Fibroblast of lung (primary cell): ENCODE results near the gene ANKRD10. TPM values are rescaled to one million over a fixed set of nuclear protein-coding genes. Genes with fewer than 3 reads are reported as not detected.
A peak's percentile ranks its signal among the peaks of the same experiment; 100 is the strongest.

Experiments used
- DNase-seq, 2 donors: peaks; one replicate each; pipeline versions ENCODE4 v3.0.0 to v3.0.0-alpha.2; 2010; ENCODE audit warnings: low read depth in 2 of 2
- H2AFZ ChIP-seq: 2 replicates; pipeline ENCODE4 v1.5.1; 2012; ENCODE audit warnings: low read length, control low read depth, inconsistent platforms
- H3K27ac ChIP-seq: 2 replicates; pipeline ENCODE4 v1.5.1; 2011; ENCODE audit warnings: low read length, control low read depth; ENCODE audit not compliant: insufficient read depth
- H3K27me3 ChIP-seq: 2 replicates; pipeline ENCODE4 v1.5.1; 2011; ENCODE audit warnings: mild to moderate bottlenecking, low read length; ENCODE audit not compliant: control insufficient read depth, insufficient read depth
- H3K36me3 ChIP-seq: 2 replicates; pipeline ENCODE4 v1.5.1; 2011; ENCODE audit warnings: low read length; ENCODE audit not compliant: control insufficient read depth, insufficient read depth
- H3K4me1 ChIP-seq: 2 replicates; pipeline ENCODE4 v1.5.1; 2011; ENCODE audit warnings: low read length; ENCODE audit not compliant: control insufficient read depth, insufficient read depth; ENCODE audit errors: extremely low read depth
- H3K4me2 ChIP-seq: 2 replicates; pipeline ENCODE4 v1.5.1; 2011; ENCODE audit warnings: low read length, control low read depth; ENCODE audit not compliant: insufficient read depth; ENCODE audit errors: extremely low read depth
- H3K4me3 ChIP-seq, 4 experiments: fragments of 200-600 bp in 1 of 4; sonication (generic) in 1 of 4; replicated peaks in 1 of 4; 2 replicates each; pipeline ENCODE4 v1.5.1; 2011 to 2016; ENCODE audit warnings: low read length in 4 of 4, low read depth in 3 of 4, mild to moderate bottlenecking in 3 of 4, control low read depth in 2 of 4, inconsistent platforms in 1 of 4, mixed read lengths in 1 of 4; ENCODE audit not compliant: insufficient read depth in 1 of 4; ENCODE audit errors: control extremely low read depth in 1 of 4
- H3K79me2 ChIP-seq: 2 replicates; pipeline ENCODE4 v1.5.1; 2012; ENCODE audit warnings: mild to moderate bottlenecking, low read length, inconsistent platforms; ENCODE audit not compliant: control insufficient read depth, insufficient read depth
- H3K9ac ChIP-seq: 2 replicates; pipeline ENCODE4 v1.5.1; 2011; ENCODE audit warnings: mild to moderate bottlenecking, low read length, control low read depth; ENCODE audit not compliant: insufficient read depth
- H3K9me3 ChIP-seq: 2 replicates; pipeline ENCODE4 v1.5.1; 2012; ENCODE audit warnings: low read depth, low read length; ENCODE audit not compliant: control insufficient read depth, insufficient read depth
- H4K20me1 ChIP-seq: 2 replicates; pipeline ENCODE4 v1.5.1; 2011; ENCODE audit warnings: low read length; ENCODE audit not compliant: control insufficient read depth, insufficient read depth; ENCODE audit errors: extremely low read depth
- CTCF ChIP-seq, 2 donors: IDR thresholded peaks in 1 of 2; conservative IDR thresholded peaks in 1 of 2; 1 replicate in 1 of 2; 2 replicates in 1 of 2; pipeline ENCODE4 v1.5.1; 2011 to 2012; ENCODE audit warnings: low read length in 2 of 2, control low read depth in 1 of 2, inconsistent platforms in 1 of 2, low read depth in 1 of 2, mild to moderate bottlenecking in 1 of 2
- EZH2 ChIP-seq: IDR thresholded peaks from 2 replicates; pipeline ENCODE4 v1.5.1; 2012; ENCODE audit warnings: low read length, control low read depth, mild to moderate bottlenecking; ENCODE audit errors: missing control alignments
- polyA plus RNA-seq, 2 donors: library from polyadenylated mRNA; depleted of rRNA in 1 of 2; stranded (reverse) in 1 of 2; unstranded in 1 of 2; fragments of >200 nt; gene quantifications; 2 replicates each; pipeline ENCODE4 v1.2.1, GENCODE V29; 2011 to 2012; ENCODE audit warnings: missing spikeins in 1 of 2
- total RNA-seq: library from RNA; depleted of rRNA; stranded (reverse); fragments of >200 nt; gene quantifications from 2 replicates; pipeline ENCODE4 v1.2.1, GENCODE V29; 2014

ANKRD10 gene
- total and polyA plus RNA-seq, 2 donors (not counting 1 experiment from before 2014, with no cell fraction given) = 29.5 to 130 TPM

DNA sequence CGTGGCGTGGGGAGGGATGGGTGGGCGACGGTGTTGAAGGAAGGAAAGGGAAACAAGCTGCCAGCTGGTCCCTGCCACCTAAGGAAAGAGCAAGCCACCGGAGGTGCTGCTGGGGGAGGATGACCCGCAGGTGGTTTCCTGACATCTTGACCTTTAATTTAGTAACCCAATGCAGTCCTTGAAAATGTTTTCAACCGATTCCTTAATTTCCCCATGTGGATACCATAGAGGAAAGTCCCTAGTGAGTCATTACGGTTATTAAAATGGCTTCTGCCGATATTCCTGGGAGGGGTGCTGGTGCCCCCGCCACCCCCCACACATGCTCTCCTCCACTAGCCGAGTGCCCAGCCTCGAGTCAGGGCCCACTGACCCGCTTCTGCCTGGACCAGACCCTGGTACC, 6.3 kb upstream of the ANKRD10 start:
- H3K4me3 ChIP-seq = no peak overlapping the region
- peaks cover 8% of the 10 kb centered on the region for H3K4me1 ChIP-seq
- TF ChIP-seq CTCF (conservative IDR thresholded peaks at IDR 0.05 in 1 of 2, IDR thresholded peaks at IDR 0.05 in 1 of 2; ENCODE audit: low read depth in 1 of 2, low read length in 2 of 2) (no peak), EZH2 (no peak)
- H2AFZ ChIP-seq = no peak overlapping the region
- H3K79me2 ChIP-seq = no peaks in the 10 kb centered on the region
- H3K9ac ChIP-seq = no peak overlapping the region
- no peak overlapping the region for H3K27ac ChIP-seq
- H4K20me1 ChIP-seq = no peaks in the 10 kb centered on the region
- H3K27me3 ChIP-seq = peaks cover 7% of the 10 kb centered on the region
- no peak overlapping the region for H3K4me2 ChIP-seq
- no peaks in the 10 kb centered on the region for H3K9me3 ChIP-seq
- DNase-seq = no peak
- no peaks in the 10 kb centered on the region for H3K36me3 ChIP-seq

DNA sequence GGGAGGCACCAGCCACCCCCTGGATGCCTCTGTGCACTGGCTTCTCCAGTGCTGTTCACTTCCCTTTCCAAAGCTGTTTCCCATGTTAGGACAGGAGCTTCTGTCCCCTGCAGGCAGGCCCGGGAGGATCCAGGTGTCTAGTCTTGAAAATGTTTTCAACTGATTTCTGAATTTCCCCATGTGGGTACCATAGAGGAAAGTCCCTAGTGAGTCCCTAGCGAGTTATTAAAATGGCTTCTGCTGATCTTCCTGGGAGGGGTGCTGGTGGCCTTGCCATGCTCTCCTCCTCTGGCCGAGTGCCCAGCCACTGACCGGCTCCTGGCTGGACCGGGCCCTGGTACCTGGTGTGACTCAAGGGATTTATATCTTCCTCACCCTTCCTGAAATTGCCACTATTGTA, 5.2 kb upstream of the ANKRD10 start:
- H3K4me3 ChIP-seq = no peak overlapping the region
- peaks cover 10% of the 10 kb centered on the region for H3K4me1 ChIP-seq
- H3K9ac ChIP-seq = no peak overlapping the region
- H3K79me2 ChIP-seq = no peaks in the 10 kb centered on the region
- H4K20me1 ChIP-seq = no peaks in the 10 kb centered on the region
- H3K9me3 ChIP-seq = no peaks in the 10 kb centered on the region
- no peak for DNase-seq
- H3K4me2 ChIP-seq = no peak overlapping the region
- no peaks in the 10 kb centered on the region for H3K36me3 ChIP-seq
- H3K27me3 ChIP-seq = peaks cover 7% of the 10 kb centered on the region
- no peak overlapping the region for H3K27ac ChIP-seq
- no peak overlapping the region for H2AFZ ChIP-seq
- TF ChIP-seq CTCF (conservative IDR thresholded peaks at IDR 0.05 in 1 of 2, IDR thresholded peaks at IDR 0.05 in 1 of 2; ENCODE audit: low read depth in 1 of 2, low read length in 2 of 2) (no peak), EZH2 (no peak)

GRCh38 chr13:110916301-110917142, 1.7 kb upstream of the ANKRD10 start:
- H3K4me2 ChIP-seq = peak overlapping the region; percentile 97
- no peaks in the 10 kb centered on the region for H4K20me1 ChIP-seq
- H3K27me3 ChIP-seq = no peaks in the 10 kb centered on the region
- no peak for TF ChIP-seq CTCF (conservative IDR thresholded peaks at IDR 0.05 in 1 of 2, IDR thresholded peaks at IDR 0.05 in 1 of 2; ENCODE audit: low read depth in 1 of 2, low read length in 2 of 2)
- TF ChIP-seq EZH2 = no peak
- H3K9ac ChIP-seq = peak overlapping the region; percentile 97
- H3K27ac ChIP-seq = peak overlapping the region; percentile 99
- H3K9me3 ChIP-seq = no peaks in the 10 kb centered on the region
- peaks cover 29% of the 10 kb centered on the region for H3K79me2 ChIP-seq
- DNase-seq = peak; percentile 69 to 92
- H2AFZ ChIP-seq = no peak overlapping the region
- H3K36me3 ChIP-seq = no peaks in the 10 kb centered on the region
- peak overlapping the region; percentile 70 to 91 (median 74) for H3K4me3 ChIP-seq
- H3K4me1 ChIP-seq = peaks cover 14% of the 10 kb centered on the region
